Epithelial cell of proximal tubule (primary cell): ENCODE results near the gene TNKS1BP1. TPM values are rescaled to one million over a fixed set of nuclear protein-coding genes. Genes with fewer than 3 reads are reported as not detected.

ENCODE experiments used
- DNase-seq: peaks from one replicate; pipeline ENCODE4 v3.0.0-alpha.2; 2011; ENCODE audit warnings: low read depth
- H3K4me3 ChIP-seq: 2 replicates; pipeline ENCODE4 v1.5.1; 2011; ENCODE audit warnings: low read depth, mild to moderate bottlenecking, low read length
- total RNA-seq: library from RNA; depleted of rRNA; stranded (reverse); fragments of >200 nt; gene quantifications from 2 replicates; pipeline ENCODE4 v1.2.3, GENCODE V29; 2015
- TF ChIP-seq, protein P1 (sequence below): conservative IDR thresholded peaks from 2 replicates; pipeline ENCODE4 v1.5.1; 2012; ENCODE audit warnings: low read depth, mild to moderate bottlenecking, low read length

Gene TNKS1BP1
- total RNA-seq, 1 donor from 2014 or later: 65.4 TPM

DNA sequence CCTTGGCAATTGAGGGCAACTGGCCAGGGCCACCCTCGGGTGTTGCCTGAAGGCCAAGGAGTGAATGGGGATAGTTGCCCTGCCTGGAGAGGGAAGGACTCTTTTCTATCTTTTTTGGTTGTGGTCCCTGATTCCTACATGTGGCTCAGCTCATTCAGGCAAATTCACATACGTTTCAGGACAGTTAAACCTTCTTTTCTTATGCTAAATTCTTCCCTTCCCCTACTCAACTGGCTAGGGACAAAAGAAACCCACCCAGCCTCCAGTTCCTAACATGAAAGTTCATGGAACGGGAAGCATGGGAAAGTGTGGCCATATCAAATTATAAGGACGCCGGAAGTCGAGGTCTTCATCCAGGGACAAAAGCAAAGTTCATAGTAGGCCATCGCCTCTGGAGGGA, 61.4 kb downstream of the TNKS1BP1 start:
- TF ChIP-seq, protein P1, sequence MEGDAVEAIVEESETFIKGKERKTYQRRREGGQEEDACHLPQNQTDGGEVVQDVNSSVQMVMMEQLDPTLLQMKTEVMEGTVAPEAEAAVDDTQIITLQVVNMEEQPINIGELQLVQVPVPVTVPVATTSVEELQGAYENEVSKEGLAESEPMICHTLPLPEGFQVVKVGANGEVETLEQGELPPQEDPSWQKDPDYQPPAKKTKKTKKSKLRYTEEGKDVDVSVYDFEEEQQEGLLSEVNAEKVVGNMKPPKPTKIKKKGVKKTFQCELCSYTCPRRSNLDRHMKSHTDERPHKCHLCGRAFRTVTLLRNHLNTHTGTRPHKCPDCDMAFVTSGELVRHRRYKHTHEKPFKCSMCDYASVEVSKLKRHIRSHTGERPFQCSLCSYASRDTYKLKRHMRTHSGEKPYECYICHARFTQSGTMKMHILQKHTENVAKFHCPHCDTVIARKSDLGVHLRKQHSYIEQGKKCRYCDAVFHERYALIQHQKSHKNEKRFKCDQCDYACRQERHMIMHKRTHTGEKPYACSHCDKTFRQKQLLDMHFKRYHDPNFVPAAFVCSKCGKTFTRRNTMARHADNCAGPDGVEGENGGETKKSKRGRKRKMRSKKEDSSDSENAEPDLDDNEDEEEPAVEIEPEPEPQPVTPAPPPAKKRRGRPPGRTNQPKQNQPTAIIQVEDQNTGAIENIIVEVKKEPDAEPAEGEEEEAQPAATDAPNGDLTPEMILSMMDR: no peak

DNA sequence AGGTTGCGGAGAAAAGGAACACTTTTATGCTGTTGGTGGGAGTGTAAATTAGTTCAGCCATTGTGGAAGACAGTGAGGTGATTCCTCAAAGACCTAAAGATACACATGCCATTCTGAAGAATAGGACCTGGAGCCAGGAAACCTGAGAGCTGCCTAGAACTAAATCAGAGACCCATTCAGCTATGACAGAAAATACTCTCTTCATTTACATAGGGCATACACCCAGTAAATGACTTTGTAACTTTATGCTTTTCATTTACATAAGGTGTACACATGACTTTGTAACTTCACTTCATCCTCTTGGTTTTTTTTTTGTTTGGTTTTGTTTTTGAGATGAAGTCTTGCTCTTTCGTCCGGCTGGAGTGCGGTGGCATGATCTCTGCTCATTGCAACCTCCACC, 62.6 kb downstream of the TNKS1BP1 start:
- no peak for DNase-seq
- TF ChIP-seq, protein P1: no peak
- no peak overlapping the region for H3K4me3 ChIP-seq

More for the DNA sequence above, 61.4 kb downstream of the TNKS1BP1 start:
- no peak for DNase-seq
- no peak overlapping the region for H3K4me3 ChIP-seq

DNA sequence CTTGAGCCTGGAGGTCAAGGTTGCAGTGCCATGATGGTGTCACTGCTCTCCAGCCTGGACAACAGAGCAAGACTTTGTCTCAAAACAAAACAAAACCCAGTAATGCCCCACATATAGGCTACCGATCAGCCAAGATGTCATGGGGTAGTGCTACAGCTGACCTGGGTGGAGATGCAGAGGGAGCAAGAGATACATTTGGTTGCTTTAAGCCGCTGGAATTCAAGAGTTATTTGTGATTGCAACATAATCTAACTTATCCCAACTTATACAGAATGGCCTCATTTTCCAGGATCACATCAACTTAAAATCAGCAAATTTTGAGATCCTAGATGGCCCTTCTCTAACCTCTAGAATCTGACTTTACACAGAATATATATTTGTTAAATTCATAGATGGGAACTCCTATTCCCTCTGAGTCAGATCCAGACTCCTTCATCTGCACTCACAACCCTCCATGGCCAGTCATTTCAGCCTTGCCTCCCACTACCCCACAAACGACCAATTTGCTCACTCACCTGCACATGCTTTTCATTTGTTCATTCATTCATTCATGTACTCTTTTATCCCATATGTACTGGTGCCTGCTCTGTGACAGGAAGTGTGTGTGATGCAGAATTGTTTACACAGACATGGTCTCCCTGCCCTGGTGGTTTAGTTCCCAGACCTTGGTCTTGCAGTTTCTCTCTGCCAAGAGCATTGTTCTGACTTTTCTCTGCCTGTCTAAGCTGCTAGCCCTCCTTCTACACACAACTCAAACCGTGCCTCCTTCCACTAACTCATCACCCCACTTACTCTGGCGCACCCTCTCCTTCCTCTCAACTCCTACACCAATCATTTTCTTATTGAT, 63.6 kb downstream of the TNKS1BP1 start:
- no peak overlapping the region for H3K4me3 ChIP-seq
- TF ChIP-seq, protein P1: no peak
- no peak for DNase-seq

DNA sequence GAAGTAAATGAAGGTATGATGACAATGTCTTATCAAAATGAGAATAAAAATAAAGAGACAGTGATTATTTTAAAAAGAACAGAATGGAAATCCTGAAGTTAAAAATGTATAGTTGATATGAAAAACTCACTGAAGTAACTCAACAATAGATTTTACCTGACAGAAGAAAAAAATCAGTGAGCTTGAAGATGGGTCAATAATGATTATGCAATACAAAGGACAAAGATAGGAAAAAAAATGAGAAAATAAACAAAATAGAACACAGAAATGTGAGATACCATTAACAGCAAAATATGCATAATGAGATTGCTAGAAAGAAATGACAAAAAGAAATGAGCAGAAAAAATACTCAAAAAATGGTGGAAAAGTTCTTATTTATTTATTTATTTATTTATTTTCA, 68.6 kb downstream of the TNKS1BP1 start:
- TF ChIP-seq, protein P1: no peak
- no peak for DNase-seq
- no peak overlapping the region for H3K4me3 ChIP-seq

DNA sequence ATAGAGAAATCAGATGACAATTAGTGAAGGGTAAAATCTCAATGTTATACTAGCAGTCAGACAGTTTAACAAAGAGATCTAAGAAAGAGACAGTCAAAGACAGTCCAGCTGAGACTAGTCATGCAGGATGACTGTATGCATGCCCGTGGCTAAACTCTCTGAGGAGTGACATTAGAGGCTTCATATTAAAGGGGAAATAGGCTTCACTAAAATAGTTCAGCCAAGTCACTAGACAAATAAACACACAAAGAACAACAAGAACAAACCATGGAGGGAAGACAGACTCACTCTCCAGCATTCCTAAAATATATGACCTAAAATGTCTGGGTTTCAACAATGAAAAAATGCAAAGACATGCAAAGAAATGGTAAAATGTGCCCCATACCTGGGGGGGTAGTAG, 69.1 kb downstream of the TNKS1BP1 start:
- no peak overlapping the region for H3K4me3 ChIP-seq
- no peak for DNase-seq
- TF ChIP-seq, protein P1: no peak

DNA sequence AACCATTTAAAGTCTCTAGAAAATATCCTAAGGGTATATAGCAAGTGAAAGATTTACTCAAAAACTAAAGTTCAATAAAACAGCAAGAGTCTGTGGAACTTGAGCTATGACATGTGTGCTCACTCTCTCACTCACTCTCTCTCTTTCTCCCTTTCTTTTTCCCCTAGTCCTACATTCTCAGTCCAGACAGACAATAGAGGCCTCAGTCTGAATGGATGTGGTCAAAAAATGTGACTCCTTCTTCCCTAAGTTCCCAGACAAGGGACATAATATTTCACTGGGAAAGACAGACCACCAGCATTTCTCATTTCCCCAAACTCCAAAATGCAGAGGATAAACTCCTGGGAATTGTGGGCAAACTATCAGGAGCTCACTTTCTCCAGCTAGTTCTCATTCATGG, 70.1 kb downstream of the TNKS1BP1 start:
- H3K4me3 ChIP-seq: no peak overlapping the region
- no peak for DNase-seq
- TF ChIP-seq, protein P1: no peak
